T-cell (primary cell): ENCODE results near the gene BAG5. TPM values are rescaled to one million over a fixed set of nuclear protein-coding genes. Genes with fewer than 3 reads are reported as not detected.

Experiments used
- ATAC-seq, 4 experiments: fragments of 200-7000 bp in 3 of 4; fragments of 150-1000 bp in 1 of 4; cut with Tn5 transposase; replicated peaks in 1 of 4; 1 replicate in 3 of 4; 2 replicates in 1 of 4; pipeline ENCODE4 v1.10.0; 2021; ENCODE audit warnings: moderate library complexity in 3 of 4, mild to moderate bottlenecking in 2 of 4, moderate number of reproducible peaks in 1 of 4
- CTCF ChIA-PET, 2 donors: fragments of 300-600 bp; sonication (Branson Sonifier 250); formaldehyde crosslinking; loops; one replicate each; lab custom pipeline; 2022; ENCODE audit warnings: antibody characterized with exemption in 2 of 2; lab: Charles Lee
- POLR2A ChIA-PET, 2 donors: fragments of 300-600 bp; sonication (Branson Sonifier 250); formaldehyde crosslinking; loops; one replicate each; lab custom pipeline; 2022; ENCODE audit warnings: antibody characterized with exemption in 2 of 2; lab: Charles Lee
- DNase-seq, 35 experiments: peaks; one replicate each; pipeline versions ENCODE4 v3.0.0 to v3.0.0-alpha.2; 2013 to 2023
- H3K27ac ChIP-seq: one replicate; pipeline ENCODE4 v1.5.1; 2013; ENCODE audit warnings: low read length
- H3K27me3 ChIP-seq, 2 experiments: replicated peaks in 1 of 2; 1 replicate in 1 of 2; 2 replicates in 1 of 2; pipeline versions ENCODE4 v1.6.1 to v1.7.0; 2013; ENCODE audit warnings: low read length in 1 of 2, mixed read lengths in 1 of 2; ENCODE audit not compliant: control insufficient read depth in 2 of 2, insufficient read depth in 2 of 2; ENCODE audit errors: extremely low read depth in 1 of 2
- H3K36me3 ChIP-seq, 2 donors: 1 replicate in 1 of 2; 2 replicates in 1 of 2; pipeline versions ENCODE4 v1.6.1 to v1.7.0; 2013; ENCODE audit warnings: low read length in 1 of 2; ENCODE audit not compliant: control insufficient read depth in 2 of 2, insufficient read depth in 1 of 2; ENCODE audit errors: extremely low read depth in 1 of 2
- H3K4me1 ChIP-seq, 2 experiments: 1 replicate in 1 of 2; 2 replicates in 1 of 2; pipeline versions ENCODE4 v1.6.1 to v1.7.0; 2013; ENCODE audit warnings: low read length in 2 of 2, mixed read lengths in 1 of 2; ENCODE audit not compliant: insufficient read depth in 2 of 2, control insufficient read depth in 1 of 2; ENCODE audit errors: extremely low read depth in 1 of 2
- H3K4me3 ChIP-seq, 2 donors: 1 replicate in 1 of 2; 2 replicates in 1 of 2; pipeline versions ENCODE4 v1.5.1 to v1.7.0; 2013; ENCODE audit warnings: mild to moderate bottlenecking in 2 of 2, low read length in 1 of 2, moderate library complexity in 1 of 2; ENCODE audit not compliant: control insufficient read depth in 1 of 2; ENCODE audit errors: extremely low read depth in 1 of 2
- H3K9me3 ChIP-seq: 2 replicates; pipeline ENCODE4 v1.7.0; 2013
- H3K27ac Mint-ChIP-seq, 2 donors: one replicate each; pipeline ENCODE4 v1.8.0; 2020 to 2021; ENCODE audit warnings: mild to moderate bottlenecking in 2 of 2, mixed read lengths in 2 of 2
- H3K27me3 Mint-ChIP-seq, 2 donors: one replicate each; pipeline ENCODE4 v1.8.0; 2021 to 2022; ENCODE audit warnings: mixed read lengths in 2 of 2
- H3K36me3 Mint-ChIP-seq: one replicate; pipeline ENCODE4 v1.8.0; 2021; ENCODE audit warnings: mixed read lengths
- H3K4me1 Mint-ChIP-seq, 3 donors: one replicate each; pipeline ENCODE4 v1.8.0; 2020 to 2022; ENCODE audit warnings: mixed read lengths in 3 of 3, mild to moderate bottlenecking in 1 of 3
- H3K4me3 Mint-ChIP-seq, 3 donors: one replicate each; pipeline ENCODE4 v1.8.0; 2020 to 2022; ENCODE audit warnings: mild to moderate bottlenecking in 3 of 3, mixed read lengths in 3 of 3, moderate library complexity in 3 of 3
- H3K9me3 Mint-ChIP-seq, 3 donors: one replicate each; pipeline ENCODE4 v1.8.0; 2020 to 2022; ENCODE audit warnings: mixed read lengths in 3 of 3
- WGBS: methylation state at CpG from one replicate; pipeline ENCODE4 v1.1.5; 2013; ENCODE audit warnings: missing lambda C conversion rate; ENCODE audit not compliant: insufficient coverage; 5-methylcytosine and 5-hydroxymethylcytosine counted together
- total RNA-seq, 35 experiments: library from RNA in 6 of 35; stranded (reverse) in 6 of 35; fragments of 120-200 nt in 1 of 35; gene quantifications; one replicate each; pipeline versions ENCODE4 v1.2.1 to v1.2.4 and lab custom pipeline; 2013 to 2026

BAG5 gene
- total RNA-seq, 5 donors from 2014 or later (not counting 1 experiment from before 2014, with no cell fraction given), result 28.2 to 36.3 (median 31.1) TPM

- Histone ChIP-seq H3K9me3 (no peaks in the 10 kb centered on the region), H3K36me3 (peaks cover 3 to 28% of the 10 kb centered on the region in 2 donors), H3K27ac (peak overlapping the region; percentile 36), H3K4me3 (peak overlapping the region; percentile 75 to 87), H3K4me1 (peaks cover 21 to 52% of the 10 kb centered on the region in 2 experiments), H3K27me3 (no peaks in the 10 kb centered on the region)
- H3K4me3 Mint-ChIP-seq, result peak overlapping the region; percentile 88 to 98 (median 89)
- H3K27ac Mint-ChIP-seq, result peak overlapping the region; percentile 86
- peaks cover 58 to 76% (median 70%) of the 10 kb centered on the region in 3 donors for H3K4me1 Mint-ChIP-seq
- ChIA-PET CTCF (interaction anchor here in 1 of 2 donors (1.1 kb wide), 1 partner anchor 10 kb away, joined by 4 read pairs; no protein-coding TSS in a partner anchor), POLR2A (interaction anchor here (0.6 to 1.7 kb wide), 3 partner anchors 11 to 1137 kb away, joined by 3 to 9 read pairs (median 3); no protein-coding TSS in a partner anchor)
- H3K27me3 Mint-ChIP-seq, result no peaks in the 10 kb centered on the region
- WGBS, result 10% methylated on average over 31 of the region's 36 CpGs
- ATAC-seq, result peak; percentile 5 to 33 (median 32)
- H3K36me3 Mint-ChIP-seq, result peaks cover 13% of the 10 kb centered on the region
- H3K9me3 Mint-ChIP-seq, result no peaks in the 10 kb centered on the region
- DNase-seq, result peak in 17 of 35 experiments; percentile 10 to 47 (median 17)
Observed at GRCh38 chr14:103561381-103562178, 877 bp downstream of the BAG5 start.

- WGBS, result 91% methylated on average over 5 of the region's 8 CpGs
- no peaks in the 10 kb centered on the region for H3K9me3 Mint-ChIP-seq
- Histone ChIP-seq H3K4me1 (peaks cover 21 to 49% of the 10 kb centered on the region in 2 experiments), H3K9me3 (no peaks in the 10 kb centered on the region), H3K27ac (no peak overlapping the region), H3K4me3 (no peak overlapping the region), H3K27me3 (no peaks in the 10 kb centered on the region), H3K36me3 (peaks cover 3 to 25% of the 10 kb centered on the region in 2 donors)
- ChIA-PET CTCF (interaction anchor here in 1 of 2 donors (1.1 kb wide), 1 partner anchor 9 kb away, joined by 4 read pairs; no protein-coding TSS in a partner anchor), POLR2A (interaction anchor here (0.6 to 1.7 kb wide), 3 partner anchors 10 to 967 kb away, joined by 3 to 9 read pairs (median 3); no protein-coding TSS in a partner anchor)
- H3K4me1 Mint-ChIP-seq, result peaks cover 58 to 72% (median 66%) of the 10 kb centered on the region in 3 donors
- H3K27me3 Mint-ChIP-seq, result no peaks in the 10 kb centered on the region
- no peak for DNase-seq
- peaks cover 13% of the 10 kb centered on the region for H3K36me3 Mint-ChIP-seq
- H3K27ac Mint-ChIP-seq, result peak overlapping the region; percentile 24 to 86
- H3K4me3 Mint-ChIP-seq, result peak overlapping the region; percentile 88 to 98 (median 89)
- no peak for ATAC-seq
Observed at GRCh38 chr14:103560691-103561090, 1.8 kb downstream of the BAG5 start.

GRCh38 chr14:103559766-103560165 is 2.7 kb downstream of the BAG5 start:
- Mint-ChIP-seq H3K27ac (no peak overlapping the region), H3K4me3 (peak overlapping the region in 2 of 3 donors; percentile 17 to 98), H3K36me3 (peaks cover 15% of the 10 kb centered on the region), H3K9me3 (no peaks in the 10 kb centered on the region), H3K27me3 (no peaks in the 10 kb centered on the region), H3K4me1 (peaks cover 58 to 74% (median 70%) of the 10 kb centered on the region in 3 donors)
- H3K9me3 ChIP-seq, result no peaks in the 10 kb centered on the region
- 93% methylated on average over 6 of the region's 9 CpGs for WGBS
- no peak overlapping the region for H3K4me3 ChIP-seq
- no peak overlapping the region for H3K27ac ChIP-seq
- DNase-seq (no peak), ATAC-seq (no peak)
- ChIA-PET POLR2A (interaction anchor here (0.6 kb wide), 2 partner anchors 98 to 708 kb away, joined by 3 to 4 read pairs; no protein-coding TSS in a partner anchor), CTCF (interaction anchor here in 1 of 2 donors (0.6 kb wide), 1 partner anchor 14 kb away, joined by 3 read pairs; no protein-coding TSS in a partner anchor)
- no peaks in the 10 kb centered on the region for H3K27me3 ChIP-seq
- peaks cover 5 to 27% of the 10 kb centered on the region in 2 donors for H3K36me3 ChIP-seq
- peaks cover 21 to 46% of the 10 kb centered on the region in 2 experiments for H3K4me1 ChIP-seq

- peaks cover 14 to 32% of the 10 kb centered on the region in 2 donors for H3K36me3 ChIP-seq
- no peak overlapping the region for H3K4me3 ChIP-seq
- H3K4me3 Mint-ChIP-seq, result no peak overlapping the region
- no peak for DNase-seq
- 98% methylated on average over 13 of the region's 16 CpGs for WGBS
- peaks cover 17% of the 10 kb centered on the region for H3K36me3 Mint-ChIP-seq
- peaks cover 52 to 64% (median 64%) of the 10 kb centered on the region in 3 donors for H3K4me1 Mint-ChIP-seq
- POLR2A ChIA-PET, result interaction anchor here (0.5 to 0.6 kb wide), 3 partner anchors 81 to 1242 kb away, joined by 4 read pairs; no protein-coding TSS in a partner anchor
- no peak overlapping the region for H3K27ac ChIP-seq
- H3K27ac Mint-ChIP-seq, result no peak overlapping the region
- H3K9me3 Mint-ChIP-seq, result no peaks in the 10 kb centered on the region
- H3K4me1 ChIP-seq, result peaks cover 16 to 33% of the 10 kb centered on the region in 2 experiments
- CTCF ChIA-PET, result interaction anchor here (1.3 to 1.6 kb wide), 2 partner anchors 13 to 40 kb away, joined by 3 to 4 read pairs; no protein-coding TSS in a partner anchor
- no peaks in the 10 kb centered on the region for H3K27me3 ChIP-seq
- H3K27me3 Mint-ChIP-seq, result no peaks in the 10 kb centered on the region
- H3K9me3 ChIP-seq, result no peaks in the 10 kb centered on the region
- ATAC-seq, result no peak
Observed at GRCh38 chr14:103558071-103558882, 4.2 kb downstream of the BAG5 start.

GRCh38 chr14:103556946-103557758 is 5.3 kb downstream of the BAG5 start:
- Histone ChIP-seq H3K9me3 (no peaks in the 10 kb centered on the region), H3K4me3 (no peak overlapping the region), H3K27ac (no peak overlapping the region), H3K36me3 (peaks cover 19 to 32% of the 10 kb centered on the region in 2 donors), H3K27me3 (no peaks in the 10 kb centered on the region), H3K4me1 (peaks cover 16 to 33% of the 10 kb centered on the region in 2 experiments)
- ATAC-seq, result no peak
- peaks cover 17% of the 10 kb centered on the region for H3K36me3 Mint-ChIP-seq
- H3K27ac Mint-ChIP-seq, result no peak overlapping the region
- POLR2A ChIA-PET, result no interaction called here
- H3K27me3 Mint-ChIP-seq, result no peaks in the 10 kb centered on the region
- no peak overlapping the region for H3K4me3 Mint-ChIP-seq
- CTCF ChIA-PET, result interaction anchor here in 1 of 2 donors (0.5 to 1.3 kb wide), 2 partner anchors 11 to 845 kb away, joined by 3 read pairs; no protein-coding TSS in a partner anchor
- peaks cover 50 to 63% (median 61%) of the 10 kb centered on the region in 3 donors for H3K4me1 Mint-ChIP-seq
- no peak for DNase-seq
- no peaks in the 10 kb centered on the region for H3K9me3 Mint-ChIP-seq
- WGBS, result 94% methylated on average over 10 of the region's 15 CpGs
